BJ (cell line): ENCODE data around the gene ZNF423. TPM values are rescaled to one million over a fixed set of nuclear protein-coding genes. Genes with fewer than 3 reads are reported as not detected.

ENCODE experiments used
- CTCF ChIA-PET: fragments of 350-600 bp; formaldehyde crosslinking; extraction: SDS; loops from one replicate; lab custom pipeline; 2021; ENCODE audit warnings: antibody characterized with exemption, inconsistent platforms; lab: Yijun Ruan, JAX
- POLR2A ChIA-PET: fragments of 300-600 bp; sonication (Branson Sonifier 250); formaldehyde crosslinking; extraction: SDS; loops from one replicate; lab custom pipeline; 2021; ENCODE audit warnings: antibody characterized with exemption; lab: Charles Lee
- DNase-seq: peaks from one replicate; pipeline ENCODE4 v3.0.0-alpha.2; 2011; ENCODE audit warnings: low read depth
- H3K27me3 ChIP-seq: 2 replicates; pipeline ENCODE4 v1.6.0; 2011; ENCODE audit warnings: low read length; ENCODE audit not compliant: control insufficient read depth, insufficient read depth
- H3K36me3 ChIP-seq: 2 replicates; pipeline ENCODE4 v1.5.1; 2011; ENCODE audit warnings: low read length; ENCODE audit not compliant: control insufficient read depth, insufficient read depth
- H3K4me3 ChIP-seq: 2 replicates; pipeline ENCODE4 v1.5.1; 2011; ENCODE audit warnings: low read depth, mild to moderate bottlenecking, control low read depth, low read length
- CTCF ChIP-seq: IDR thresholded peaks from 2 replicates; pipeline ENCODE4 v1.5.1; 2011; ENCODE audit warnings: low read depth, mild to moderate bottlenecking, control low read depth, inconsistent platforms, low read length, moderate library complexity; ENCODE audit not compliant: insufficient read depth
- polyA plus RNA-seq: library from polyadenylated mRNA; depleted of rRNA; stranded (reverse); fragments of >200 nt; gene quantifications from 2 replicates; pipeline ENCODE4 v1.2.3, GENCODE V29; 2011

Gene ZNF423
- polyA plus RNA-seq, 1 experiment, result 0.22 TPM

GRCh38 chr16:49458656-49459445 is 397.1 kb downstream of the ZNF423 start:
- Histone ChIP-seq H3K27me3 (no peaks in the 10 kb centered on the region), H3K4me3 (no peak overlapping the region), H3K36me3 (no peaks in the 10 kb centered on the region)
- DNase-seq, result no peak
- TF ChIP-seq CTCF, result no peak
- ChIA-PET POLR2A (no interaction called here), CTCF (no interaction called here)

- TF ChIP-seq CTCF, result no peak
- no peaks in the 10 kb centered on the region for H3K27me3 ChIP-seq
- no peak for DNase-seq
- no peaks in the 10 kb centered on the region for H3K36me3 ChIP-seq
- POLR2A ChIA-PET, result no interaction called here
- H3K4me3 ChIP-seq, result no peak overlapping the region
- CTCF ChIA-PET, result no interaction called here
Measured at GRCh38 chr16:49458243-49458642, 397.7 kb downstream of the ZNF423 start.

- H3K4me3 ChIP-seq, result no peak overlapping the region
- no peaks in the 10 kb centered on the region for H3K27me3 ChIP-seq
- TF ChIP-seq CTCF, result no peak
- ChIA-PET POLR2A (no interaction called here), CTCF (no interaction called here)
- no peaks in the 10 kb centered on the region for H3K36me3 ChIP-seq
- no peak for DNase-seq
Measured at GRCh38 chr16:49457196-49457595, 398.7 kb downstream of the ZNF423 start.

GRCh38 chr16:49456763-49457162 is 399.1 kb downstream of the ZNF423 start:
- DNase-seq, result no peak
- H3K36me3 ChIP-seq, result no peaks in the 10 kb centered on the region
- ChIA-PET CTCF (no interaction called here), POLR2A (no interaction called here)
- H3K4me3 ChIP-seq, result no peak overlapping the region
- no peaks in the 10 kb centered on the region for H3K27me3 ChIP-seq
- no peak for TF ChIP-seq CTCF

GRCh38 chr16:49455991-49456745 is 399.7 kb downstream of the ZNF423 start:
- no peaks in the 10 kb centered on the region for H3K36me3 ChIP-seq
- ChIA-PET CTCF (no interaction called here), POLR2A (no interaction called here)
- no peaks in the 10 kb centered on the region for H3K27me3 ChIP-seq
- DNase-seq, result no peak
- no peak for TF ChIP-seq CTCF
- H3K4me3 ChIP-seq, result no peak overlapping the region
